OCI-LY7 (cell line): ENCODE measurements around the gene ISLR. TPM values are rescaled to one million over a fixed set of nuclear protein-coding genes. Genes with fewer than 3 reads are reported as not detected.

ENCODE experiments used
- BruUV-seq: library from RNA; stranded (reverse); fragments of 400-500 nt; replicated peaks from 2 replicates; lab custom pipeline; 2021; lab: Mats Ljungman, UMichigan
- CTCF ChIA-PET: fragments of 300-600 bp; sonication (Branson Sonifier 250); formaldehyde crosslinking; loops from one replicate; lab custom pipeline; 2022; ENCODE audit warnings: antibody characterized with exemption; ENCODE audit not compliant: unreplicated experiment; lab: Charles Lee
- POLR2A ChIA-PET: fragments of 300-600 bp; sonication (Branson Sonifier 250); formaldehyde crosslinking; loops from one replicate; lab custom pipeline; 2022; ENCODE audit warnings: antibody characterized with exemption; lab: Charles Lee
- DNase-seq: peaks from one replicate; pipeline ENCODE4 v3.0.0-alpha.2; 2015; ENCODE audit warnings: low spot score
- H2AFZ ChIP-seq: fragments of 200-600 bp; sonication (generic), shearing (Covaris generic); 2 replicates; pipeline ENCODE4 v1.6.1; 2014; ENCODE audit warnings: mild to moderate bottlenecking, antibody characterized with exemption, low read length, moderate library complexity
- H3K27ac ChIP-seq: fragments of 200-600 bp; sonication (generic); 2 replicates; pipeline ENCODE4 v1.5.1; 2014; ENCODE audit warnings: mixed run types, low read depth, mild to moderate bottlenecking, moderate library complexity, low read length, inconsistent platforms; ENCODE audit not compliant: poor library complexity, severe bottlenecking
- H3K36me3 ChIP-seq: fragments of 200-600 bp; sonication (generic); 2 replicates; pipeline ENCODE4 v1.6.1; 2014; ENCODE audit warnings: mild to moderate bottlenecking, antibody characterized with exemption, low read length, moderate library complexity, mixed read lengths; ENCODE audit not compliant: insufficient read depth
- H3K4me1 ChIP-seq: fragments of 200-600 bp; sonication (generic); 2 replicates; pipeline ENCODE4 v1.5.1; 2014; ENCODE audit warnings: mild to moderate bottlenecking, low read length; ENCODE audit not compliant: insufficient read depth, poor library complexity, severe bottlenecking
- H3K4me2 ChIP-seq: fragments of 200-600 bp; sonication (generic); 2 replicates; pipeline ENCODE4 v1.6.1; 2014; ENCODE audit warnings: mild to moderate bottlenecking, low read length
- H3K4me3 ChIP-seq: fragments of 200-600 bp; sonication (generic); 2 replicates; pipeline ENCODE4 v1.5.1; 2014; ENCODE audit warnings: mild to moderate bottlenecking, low read depth, low read length; ENCODE audit not compliant: poor library complexity, severe bottlenecking
- H3K79me2 ChIP-seq: fragments of 200-600 bp; sonication (generic); 2 replicates; pipeline ENCODE4 v1.6.1; 2016; ENCODE audit warnings: low read depth, mild to moderate bottlenecking, low read length, moderate library complexity, mixed read lengths; ENCODE audit not compliant: insufficient read depth
- H3K9me2 ChIP-seq: fragments of 200-600 bp; sonication (generic); 2 replicates; pipeline ENCODE4 v1.6.1; 2016; ENCODE audit warnings: mild to moderate bottlenecking, low read length, mixed read lengths; ENCODE audit not compliant: insufficient read depth
- H3K9me3 ChIP-seq: fragments of 200-600 bp; sonication (generic); 2 replicates; pipeline ENCODE4 v1.6.1; 2014; ENCODE audit warnings: mild to moderate bottlenecking, mixed run types, low read length, mixed read lengths
- H4K20me1 ChIP-seq: fragments of 200-600 bp; sonication (generic); 2 replicates; pipeline ENCODE4 v1.6.1; 2014; ENCODE audit warnings: mild to moderate bottlenecking, antibody characterized with exemption, low read length, moderate library complexity, mixed read lengths; ENCODE audit not compliant: insufficient read depth
- CTCF ChIP-seq: fragments of 200-600 bp; sonication (generic); conservative IDR thresholded peaks from 2 replicates; pipeline ENCODE4 v1.5.1; 2014; ENCODE audit warnings: mild to moderate bottlenecking, antibody characterized with exemption, low read length, moderate library complexity, mixed read lengths
- EZH2phosphoT487 ChIP-seq: fragments of 200-600 bp; sonication (generic); IDR thresholded peaks from 2 replicates; pipeline ENCODE4 v1.6.1; 2018; ENCODE audit warnings: low read depth, borderline replicate concordance, mild to moderate bottlenecking, mixed run types, antibody characterized with exemption, low read length, moderate library complexity, mixed read lengths
- intact Hi-C: fragments of 100-400 bp; cut with micrococcal nuclease; formaldehyde crosslinking; loops from one replicate; pipeline ENCODE4 v1.10.0; 2022; ENCODE audit not compliant: unreplicated experiment
- total RNA-seq, 2 experiments: library from RNA; depleted of rRNA in 1 of 2; stranded (reverse); fragments of >200 nt in 1 of 2; shearing (Covaris generic) in 1 of 2; gene quantifications; 2 replicates each; pipeline ENCODE4 v1.2.3, GENCODE V29; 2014 to 2022

The ISLR gene
- total RNA-seq, 2 experiments from 2014 or later: not detected

GRCh38 chr15:74180881-74181602, 7.5 kb downstream of the ISLR start:
- H4K20me1 ChIP-seq: no peaks in the 10 kb centered on the region
- no peaks in the 10 kb centered on the region for H3K9me2 ChIP-seq
- no peaks in the 10 kb centered on the region for H3K4me1 ChIP-seq
- POLR2A ChIA-PET: no interaction called here
- H3K79me2 ChIP-seq: no peaks in the 10 kb centered on the region
- H3K27ac ChIP-seq: no peak overlapping the region
- BruUV-seq: no TSS peak
- DNase-seq: no peak
- no peaks in the 10 kb centered on the region for H3K9me3 ChIP-seq
- H3K4me2 ChIP-seq: no peak overlapping the region
- intact Hi-C loops: no loop called here
- no peak for TF ChIP-seq EZH2phosphoT487
- no peak for TF ChIP-seq CTCF
- H3K36me3 ChIP-seq: no peaks in the 10 kb centered on the region
- H2AFZ ChIP-seq: no peak overlapping the region
- CTCF ChIA-PET: no interaction called here
- no peak overlapping the region for H3K4me3 ChIP-seq

- no peaks in the 10 kb centered on the region for H3K9me3 ChIP-seq
- no peak overlapping the region for H3K27ac ChIP-seq
- no peaks in the 10 kb centered on the region for H3K4me1 ChIP-seq
- intact Hi-C loops: no loop called here
- no peak overlapping the region for H2AFZ ChIP-seq
- no peaks in the 10 kb centered on the region for H3K9me2 ChIP-seq
- DNase-seq: no peak
- ChIA-PET CTCF (no interaction called here), POLR2A (no interaction called here)
- H3K79me2 ChIP-seq: no peaks in the 10 kb centered on the region
- H3K36me3 ChIP-seq: no peaks in the 10 kb centered on the region
- H3K4me2 ChIP-seq: no peak overlapping the region
- BruUV-seq: no TSS peak
- H4K20me1 ChIP-seq: no peaks in the 10 kb centered on the region
- H3K4me3 ChIP-seq: no peak overlapping the region
- no peak for TF ChIP-seq EZH2phosphoT487
- no peak for TF ChIP-seq CTCF
These were observed 8.6 kb downstream of the ISLR start for GRCh38 chr15:74182131-74182530.

- DNase-seq: no peak
- ChIA-PET CTCF (no interaction called here), POLR2A (no interaction called here)
- no peaks in the 10 kb centered on the region for H3K4me1 ChIP-seq
- no peaks in the 10 kb centered on the region for H3K9me2 ChIP-seq
- no peak overlapping the region for H3K27ac ChIP-seq
- no peak overlapping the region for H3K4me2 ChIP-seq
- H2AFZ ChIP-seq: no peak overlapping the region
- H4K20me1 ChIP-seq: no peaks in the 10 kb centered on the region
- no TSS peak for BruUV-seq
- no peaks in the 10 kb centered on the region for H3K36me3 ChIP-seq
- no peaks in the 10 kb centered on the region for H3K79me2 ChIP-seq
- no peak overlapping the region for H3K4me3 ChIP-seq
- H3K9me3 ChIP-seq: no peaks in the 10 kb centered on the region
- intact Hi-C loops: no loop called here
- TF ChIP-seq CTCF (no peak), EZH2phosphoT487 (no peak)
These were observed 11.1 kb downstream of the ISLR start for GRCh38 chr15:74184582-74185091.
